Measurements from ENCODE around the gene PPP5C.

DNA sequence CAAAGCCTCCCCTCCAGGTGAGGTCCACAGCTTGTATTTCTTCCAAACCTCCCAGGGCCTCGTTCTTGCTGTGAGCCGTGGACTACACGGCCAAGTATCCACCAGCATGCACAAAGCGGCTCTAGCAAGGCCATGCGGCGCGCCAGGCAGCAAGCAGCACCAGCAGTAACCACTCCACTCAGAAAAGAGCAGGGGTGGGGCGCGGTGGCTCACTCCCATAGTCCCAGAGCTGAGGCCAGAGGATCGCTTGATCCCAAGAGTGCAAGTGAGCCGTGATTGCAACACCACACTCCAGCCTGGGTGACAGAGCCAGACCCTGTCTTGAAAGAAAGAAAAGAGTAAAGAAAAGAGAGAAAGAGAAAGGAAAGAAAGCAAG, 61.8 kb downstream of the PPP5C start:
- TF ChIP-seq, protein P1, sequence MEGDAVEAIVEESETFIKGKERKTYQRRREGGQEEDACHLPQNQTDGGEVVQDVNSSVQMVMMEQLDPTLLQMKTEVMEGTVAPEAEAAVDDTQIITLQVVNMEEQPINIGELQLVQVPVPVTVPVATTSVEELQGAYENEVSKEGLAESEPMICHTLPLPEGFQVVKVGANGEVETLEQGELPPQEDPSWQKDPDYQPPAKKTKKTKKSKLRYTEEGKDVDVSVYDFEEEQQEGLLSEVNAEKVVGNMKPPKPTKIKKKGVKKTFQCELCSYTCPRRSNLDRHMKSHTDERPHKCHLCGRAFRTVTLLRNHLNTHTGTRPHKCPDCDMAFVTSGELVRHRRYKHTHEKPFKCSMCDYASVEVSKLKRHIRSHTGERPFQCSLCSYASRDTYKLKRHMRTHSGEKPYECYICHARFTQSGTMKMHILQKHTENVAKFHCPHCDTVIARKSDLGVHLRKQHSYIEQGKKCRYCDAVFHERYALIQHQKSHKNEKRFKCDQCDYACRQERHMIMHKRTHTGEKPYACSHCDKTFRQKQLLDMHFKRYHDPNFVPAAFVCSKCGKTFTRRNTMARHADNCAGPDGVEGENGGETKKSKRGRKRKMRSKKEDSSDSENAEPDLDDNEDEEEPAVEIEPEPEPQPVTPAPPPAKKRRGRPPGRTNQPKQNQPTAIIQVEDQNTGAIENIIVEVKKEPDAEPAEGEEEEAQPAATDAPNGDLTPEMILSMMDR (IDR thresholded peaks at IDR 0.05) = no peak
- TF ChIP-seq POLR2A (IDR thresholded peaks at IDR 0.05) = no peak

Data from heart left ventricle (tissue), 13 donors.